SK-N-SH treated with all-trans-retinoic acid at 6 μM for 48 hours (cell line): ENCODE measurements around the gene DOK5.

Experiments
- ATAC-seq: fragments of 200-7000 bp; cut with Tn5 transposase; 3 replicates; pipeline ENCODE4 v1.9.1; 2020; ENCODE audit warnings: mild to moderate bottlenecking, moderate library complexity
- ARNTL ChIP-seq: fragments of 450-650 bp; formaldehyde crosslinking; IDR thresholded peaks from 2 replicates; pipeline ENCODE4 v1.5.0; 2020; ENCODE audit warnings: low read depth, mild to moderate bottlenecking, moderate library complexity, borderline replicate concordance
- BACH2 ChIP-seq: fragments of 250-450 bp; sonication (Bioruptor Pico); IDR thresholded peaks from 2 replicates; pipeline ENCODE4 v1.9.0; 2021; ENCODE audit warnings: mild to moderate bottlenecking, borderline replicate concordance
- CREB5 ChIP-seq: fragments of 250-450 bp; sonication (Bioruptor Pico); IDR thresholded peaks from 2 replicates; pipeline ENCODE4 v1.5.1; 2020; ENCODE audit warnings: low read depth, mild to moderate bottlenecking, moderate library complexity
- CSRNP3 ChIP-seq: fragments of 250-450 bp; sonication (Bioruptor Pico); IDR thresholded peaks from 2 replicates; pipeline ENCODE4 v1.5.1; 2021; ENCODE audit warnings: mild to moderate bottlenecking, moderate library complexity
- ESRRG ChIP-seq: fragments of 250-450 bp; sonication (Bioruptor Pico); IDR thresholded peaks from 2 replicates; pipeline ENCODE4 v1.6.1; 2021; ENCODE audit warnings: mild to moderate bottlenecking
- GLIS3 ChIP-seq: fragments of 250-450 bp; sonication (Bioruptor Pico); IDR thresholded peaks from 2 replicates; pipeline ENCODE4 v1.5.0; 2020; ENCODE audit warnings: mild to moderate bottlenecking, moderate library complexity
- ISL1 ChIP-seq: fragments of 250-450 bp; sonication (Bioruptor Pico); IDR thresholded peaks from 2 replicates; pipeline ENCODE4 v2.1.2; 2022; ENCODE audit warnings: mild to moderate bottlenecking, moderate library complexity
- OSR1 ChIP-seq: fragments of 250-450 bp; sonication (Bioruptor Pico); IDR thresholded peaks from 2 replicates; pipeline ENCODE4 v1.8.0; 2022; ENCODE audit warnings: moderate library complexity, mild to moderate bottlenecking, inconsistent platforms
- PATZ1 ChIP-seq: fragments of 250-450 bp; sonication (Bioruptor Pico); IDR thresholded peaks from 2 replicates; pipeline ENCODE4 v1.8.0; 2020; ENCODE audit warnings: mild to moderate bottlenecking, moderate library complexity, borderline replicate concordance
- POU6F1 ChIP-seq: fragments of 250-450 bp; sonication (Bioruptor Pico); IDR thresholded peaks from 2 replicates; pipeline ENCODE4 v1.8.0; 2021; ENCODE audit warnings: low read depth, mild to moderate bottlenecking, moderate library complexity, borderline replicate concordance
- PPARA ChIP-seq: fragments of 250-450 bp; sonication (Bioruptor Pico); IDR thresholded peaks from 2 replicates; pipeline ENCODE4 v1.5.0; 2020; ENCODE audit warnings: mild to moderate bottlenecking, borderline replicate concordance
- RARB ChIP-seq: fragments of 250-450 bp; sonication (Bioruptor Pico); IDR thresholded peaks from 2 replicates; pipeline ENCODE4 v1.8.0; 2021; ENCODE audit warnings: mild to moderate bottlenecking, moderate library complexity
- SNAI2 ChIP-seq: fragments of 250-450 bp; sonication (Bioruptor Pico); IDR thresholded peaks from 2 replicates; pipeline ENCODE4 v1.5.0; 2020; ENCODE audit warnings: mild to moderate bottlenecking, moderate library complexity
- TCF4 ChIP-seq: fragments of 250-450 bp; sonication (Bioruptor Pico); IDR thresholded peaks from 2 replicates; pipeline ENCODE4 v1.8.0; 2021; ENCODE audit warnings: mild to moderate bottlenecking, moderate library complexity, borderline replicate concordance
- TSHZ2 ChIP-seq: fragments of 250-450 bp; sonication (Bioruptor Pico); IDR thresholded peaks from 2 replicates; pipeline ENCODE4 v1.5.0; 2020; ENCODE audit warnings: mild to moderate bottlenecking, moderate library complexity
- ZC3H10 ChIP-seq: fragments of 250-450 bp; sonication (Bioruptor Pico); IDR thresholded peaks from 2 replicates; pipeline ENCODE4 v1.5.1; 2021; ENCODE audit warnings: mild to moderate bottlenecking, moderate library complexity
- ZFP3 ChIP-seq: fragments of 250-450 bp; sonication (Bioruptor Pico); IDR thresholded peaks from 2 replicates; pipeline ENCODE4 v1.5.0; 2020; ENCODE audit warnings: mild to moderate bottlenecking, moderate library complexity
- ZFP30 ChIP-seq: fragments of 450-650 bp; formaldehyde crosslinking; IDR thresholded peaks from 2 replicates; pipeline ENCODE4 v1.5.0; 2022; ENCODE audit warnings: mild to moderate bottlenecking, moderate library complexity
- ZNF565 ChIP-seq: fragments of 450-650 bp; formaldehyde crosslinking; conservative IDR thresholded peaks from 2 replicates; pipeline ENCODE4 v1.5.0; 2020; ENCODE audit warnings: low read depth, mild to moderate bottlenecking, moderate library complexity
- ZNF8 ChIP-seq: fragments of 450-650 bp; formaldehyde crosslinking; IDR thresholded peaks from 2 replicates; pipeline ENCODE4 v1.5.0; 2020; ENCODE audit warnings: mild to moderate bottlenecking, moderate library complexity

Gene DOK5

GRCh38 chr20:54432966-54433365 lies 42.4 kb upstream of the DOK5 start:
- TF ChIP-seq BACH2 (CRISPR knock-in tag) = no peak
- no peak for TF ChIP-seq ZFP3 (CRISPR knock-in tag)
- TF ChIP-seq PATZ1 (CRISPR knock-in tag) = no peak
- TF ChIP-seq ZNF565 = no peak
- TF ChIP-seq ARNTL (CRISPR knock-in tag) = no peak
- no peak for TF ChIP-seq ISL1
- no peak for TF ChIP-seq ESRRG (CRISPR knock-in tag)
- no peak for TF ChIP-seq RARB (CRISPR knock-in tag)
- no peak for TF ChIP-seq ZFP30 (CRISPR knock-in tag)
- no peak for TF ChIP-seq PPARA (CRISPR knock-in tag)
- TF ChIP-seq CREB5 (CRISPR knock-in tag) = no peak
- TF ChIP-seq CSRNP3 (CRISPR knock-in tag) = no peak
- no peak for ATAC-seq

GRCh38 chr20:54433636-54434035 lies 41.8 kb upstream of the DOK5 start:
- TF ChIP-seq POU6F1 (CRISPR knock-in tag) = no peak
- TF ChIP-seq ZFP30 (CRISPR knock-in tag) = no peak
- TF ChIP-seq PPARA (CRISPR knock-in tag) = no peak
- no peak for TF ChIP-seq GLIS3 (CRISPR knock-in tag)
- no peak for TF ChIP-seq CREB5 (CRISPR knock-in tag)
- TF ChIP-seq ARNTL (CRISPR knock-in tag) = no peak
- TF ChIP-seq ZNF565 = no peak
- TF ChIP-seq ZNF8 = no peak
- TF ChIP-seq BACH2 (CRISPR knock-in tag) = no peak
- no peak for TF ChIP-seq ZFP3 (CRISPR knock-in tag)
- ATAC-seq = no peak

- no peak for ATAC-seq
- no peak for TF ChIP-seq ZFP3 (CRISPR knock-in tag)
- no peak for TF ChIP-seq GLIS3 (CRISPR knock-in tag)
- no peak for TF ChIP-seq TCF4 (CRISPR knock-in tag)
- no peak for TF ChIP-seq RARB (CRISPR knock-in tag)
- no peak for TF ChIP-seq OSR1
- TF ChIP-seq POU6F1 (CRISPR knock-in tag) = no peak
- TF ChIP-seq ESRRG (CRISPR knock-in tag) = no peak
- TF ChIP-seq ZFP30 (CRISPR knock-in tag) = no peak
- no peak for TF ChIP-seq ZC3H10 (CRISPR knock-in tag)
- no peak for TF ChIP-seq PATZ1 (CRISPR knock-in tag)
- TF ChIP-seq CREB5 (CRISPR knock-in tag) = no peak
- no peak for TF ChIP-seq TSHZ2 (CRISPR knock-in tag)
- TF ChIP-seq ISL1 = no peak
- TF ChIP-seq SNAI2 (CRISPR knock-in tag) = no peak
These were observed 41.2 kb upstream of the DOK5 start for GRCh38 chr20:54434196-54434595.
